GM12875 (cell line): ENCODE data around the gene CLIC3.

ENCODE experiments used
- H3K4me3 ChIP-seq: one replicate; pipeline ENCODE4 v1.5.1; 2011; ENCODE audit warnings: low read depth, low read length, control low read depth
- TF ChIP-seq, protein P1 (sequence below): IDR thresholded peaks from 2 replicates; pipeline ENCODE4 v1.5.1; 2011; ENCODE audit warnings: low read depth, mild to moderate bottlenecking, control low read depth, inconsistent platforms, low read length, moderate library complexity, borderline replicate concordance; ENCODE audit not compliant: insufficient read depth

CLIC3 gene

GRCh38 chr9:137030006-137030405, 33.6 kb upstream of the CLIC3 start:
- H3K4me3 ChIP-seq, result no peak overlapping the region
- TF ChIP-seq, protein P1, sequence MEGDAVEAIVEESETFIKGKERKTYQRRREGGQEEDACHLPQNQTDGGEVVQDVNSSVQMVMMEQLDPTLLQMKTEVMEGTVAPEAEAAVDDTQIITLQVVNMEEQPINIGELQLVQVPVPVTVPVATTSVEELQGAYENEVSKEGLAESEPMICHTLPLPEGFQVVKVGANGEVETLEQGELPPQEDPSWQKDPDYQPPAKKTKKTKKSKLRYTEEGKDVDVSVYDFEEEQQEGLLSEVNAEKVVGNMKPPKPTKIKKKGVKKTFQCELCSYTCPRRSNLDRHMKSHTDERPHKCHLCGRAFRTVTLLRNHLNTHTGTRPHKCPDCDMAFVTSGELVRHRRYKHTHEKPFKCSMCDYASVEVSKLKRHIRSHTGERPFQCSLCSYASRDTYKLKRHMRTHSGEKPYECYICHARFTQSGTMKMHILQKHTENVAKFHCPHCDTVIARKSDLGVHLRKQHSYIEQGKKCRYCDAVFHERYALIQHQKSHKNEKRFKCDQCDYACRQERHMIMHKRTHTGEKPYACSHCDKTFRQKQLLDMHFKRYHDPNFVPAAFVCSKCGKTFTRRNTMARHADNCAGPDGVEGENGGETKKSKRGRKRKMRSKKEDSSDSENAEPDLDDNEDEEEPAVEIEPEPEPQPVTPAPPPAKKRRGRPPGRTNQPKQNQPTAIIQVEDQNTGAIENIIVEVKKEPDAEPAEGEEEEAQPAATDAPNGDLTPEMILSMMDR, result no peak

GRCh38 chr9:137029058-137029936, 32.9 kb upstream of the CLIC3 start:
- no peak overlapping the region for H3K4me3 ChIP-seq
- TF ChIP-seq, protein P1, result peak; percentile 96

GRCh38 chr9:137028263-137029057, 32.1 kb upstream of the CLIC3 start:
- peak overlapping the region; percentile 43 for H3K4me3 ChIP-seq
- TF ChIP-seq, protein P1, result peak; percentile 81

GRCh38 chr9:137027369-137028262, 31.2 kb upstream of the CLIC3 start, which contains the start of gene ABCA2:
Gene ABCA2 (minus strand): TSS chr9:137028237. CDS start chr9:137028140, 97 bp downstream.
- TF ChIP-seq, protein P1, result no peak
- peak within 1 kb of the TSS; percentile 43 for H3K4me3 ChIP-seq

DNA sequence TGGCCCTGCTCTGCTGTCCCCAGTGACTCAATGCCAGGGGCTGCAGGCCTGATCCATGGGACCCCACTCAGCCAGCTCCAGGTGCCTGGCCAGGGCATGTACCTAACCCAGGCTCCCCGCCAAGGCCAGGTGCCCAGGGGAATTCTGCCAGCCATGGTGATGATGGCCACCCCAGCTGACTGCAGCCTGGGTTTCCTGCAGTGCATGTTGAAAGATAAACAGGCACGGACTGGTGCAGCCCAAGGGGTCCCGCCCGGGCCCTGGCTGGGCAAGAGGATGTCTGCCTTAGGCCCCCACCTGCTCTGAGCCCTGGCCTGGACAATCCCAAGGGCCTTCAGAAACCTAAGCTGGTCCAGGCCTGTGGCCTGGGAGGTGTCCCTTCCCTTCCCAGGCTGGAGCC, 30.5 kb upstream of the CLIC3 start:
- H3K4me3 ChIP-seq, result no peak overlapping the region
- TF ChIP-seq, protein P1, result no peak

GRCh38 chr9:137026384-137026783, 30.0 kb upstream of the CLIC3 start:
- no peak overlapping the region for H3K4me3 ChIP-seq

More at GRCh38 chr9:137026384-137026783, 30.0 kb upstream of the CLIC3 start:
- TF ChIP-seq, protein P1, result no peak
